Colonic mucosa (tissue), 4 donors: ENCODE measurements around the gene PRMT7. TPM values are rescaled to one million over a fixed set of nuclear protein-coding genes. Genes with fewer than 3 reads are reported as not detected.

Experiments used
- DNase-seq: peaks from one replicate; pipeline ENCODE4 v3.0.0-alpha.2; 2020
- H3K27ac ChIP-seq: fragments of 200-600 bp; one replicate; pipeline ENCODE4 v1.8.0; 2021
- H3K27me3 ChIP-seq: fragments of 200-600 bp; one replicate; pipeline ENCODE4 v1.8.0; 2021
- H3K36me3 ChIP-seq: fragments of 200-600 bp; one replicate; pipeline ENCODE4 v1.8.0; 2021
- H3K4me1 ChIP-seq: fragments of 200-600 bp; one replicate; pipeline ENCODE4 v1.8.0; 2021; ENCODE audit warnings: mild to moderate bottlenecking
- H3K4me3 ChIP-seq: fragments of 200-600 bp; one replicate; pipeline ENCODE4 v1.8.0; 2021
- H3K9ac ChIP-seq, 2 donors: one replicate each; pipeline ENCODE4 v1.7.0; 2013; ENCODE audit warnings: control low read depth in 2 of 2, low read depth in 2 of 2, low read length in 2 of 2
- H3K9me3 ChIP-seq: fragments of 200-600 bp; one replicate; pipeline ENCODE4 v1.8.0; 2021
- CTCF ChIP-seq: fragments of 200-600 bp; IDR thresholded peaks from one replicate; pipeline ENCODE4 v1.8.0; 2022; ENCODE audit warnings: antibody characterized with exemption, mild to moderate bottlenecking
- intact Hi-C: fragments of 100-400 bp; cut with DNase I; formaldehyde crosslinking; loops from one replicate; pipeline ENCODE4 v1.14.1; 2022
- total RNA-seq, 2 donors: library from RNA; stranded (reverse); fragmentation: NEBNext Ultra II Directional in 1 of 2; extraction: Animal tissue kit (Norgen Biotek cat#: 25700) in 1 of 2; gene quantifications; one replicate each; pipeline ENCODE4 v1.2.1, GENCODE V29; 2021
- donor health status: healthy.
- donor health status: DM: no; HTN: no; CAD: no.
- donor health status: DM: no; HTN: no; CAD: no.

Gene PRMT7
- total RNA-seq, 2 donors from 2014 or later, result 18.0 to 45.4 TPM

- H3K36me3 ChIP-seq, result no peaks in the 10 kb centered on the region
- intact Hi-C loops, result no loop called here
Measured at GRCh38 chr16:68375801-68376536, 65.2 kb downstream of the PRMT7 start.

GRCh38 chr16:68376590-68376989 is 65.8 kb downstream of the PRMT7 start:
- H3K36me3 ChIP-seq, result no peaks in the 10 kb centered on the region
- DNase-seq, result no peak
- intact Hi-C loops, result no loop called here
- no peak overlapping the region for H3K27ac ChIP-seq
- no peaks in the 10 kb centered on the region for H3K9me3 ChIP-seq
- no peak overlapping the region for H3K4me3 ChIP-seq
- no peak for TF ChIP-seq CTCF
- no peaks in the 10 kb centered on the region for H3K27me3 ChIP-seq
- H3K4me1 ChIP-seq, result no peaks in the 10 kb centered on the region
- no peak overlapping the region for H3K9ac ChIP-seq

More at GRCh38 chr16:68375801-68376536, 65.2 kb downstream of the PRMT7 start:
- DNase-seq, result no peak
- TF ChIP-seq CTCF, result no peak
- H3K4me3 ChIP-seq, result no peak overlapping the region
- H3K27ac ChIP-seq, result no peak overlapping the region
- H3K27me3 ChIP-seq, result no peaks in the 10 kb centered on the region
- no peak overlapping the region for H3K9ac ChIP-seq
- no peaks in the 10 kb centered on the region for H3K9me3 ChIP-seq
- no peaks in the 10 kb centered on the region for H3K4me1 ChIP-seq

GRCh38 chr16:68377221-68377620 is 66.4 kb downstream of the PRMT7 start:
- Histone ChIP-seq H3K9me3 (no peaks in the 10 kb centered on the region), H3K27me3 (no peaks in the 10 kb centered on the region), H3K4me1 (no peaks in the 10 kb centered on the region), H3K27ac (no peak overlapping the region), H3K9ac (no peak overlapping the region), H3K36me3 (no peaks in the 10 kb centered on the region), H3K4me3 (no peak overlapping the region)
- intact Hi-C loops, result no loop called here
- no peak for DNase-seq
- TF ChIP-seq CTCF, result no peak

GRCh38 chr16:68377667-68378393 is 67.0 kb downstream of the PRMT7 start:
- Histone ChIP-seq H3K27me3 (no peaks in the 10 kb centered on the region), H3K27ac (no peak overlapping the region), H3K36me3 (no peaks in the 10 kb centered on the region), H3K4me3 (no peak overlapping the region), H3K4me1 (peaks cover 3% of the 10 kb centered on the region), H3K9ac (no peak overlapping the region), H3K9me3 (no peaks in the 10 kb centered on the region)
- TF ChIP-seq CTCF, result no peak
- DNase-seq, result no peak
- intact Hi-C loops, result no loop called here

GRCh38 chr16:68378436-68379415 is 67.9 kb downstream of the PRMT7 start:
- no peak overlapping the region for H3K27ac ChIP-seq
- DNase-seq, result no peak
- no peaks in the 10 kb centered on the region for H3K9me3 ChIP-seq
- H3K27me3 ChIP-seq, result no peaks in the 10 kb centered on the region
- TF ChIP-seq CTCF, result no peak
- H3K4me1 ChIP-seq, result peaks cover 11% of the 10 kb centered on the region
- no peak overlapping the region for H3K9ac ChIP-seq
- intact Hi-C loops, result no loop called here
- no peaks in the 10 kb centered on the region for H3K36me3 ChIP-seq
- no peak overlapping the region for H3K4me3 ChIP-seq
